Stimulated activated CD4-positive, alpha-beta T cell treated with anti-CD3 and anti-CD28 coated beads, Interleukin-15, amount 100 ng/mL, for 24 hours (primary cell): ENCODE data around the gene ADAD2.
"Not testable (repeated sequence)": the region's sequence is repeated elsewhere in the genome, so short reads cannot be mapped to it uniquely, and the experiment has no call there.

Source experiments
- DNase-seq: peaks from one replicate; pipeline ENCODE4 v3.0.0-alpha.2; 2020

Gene ADAD2

GRCh38 chr16:84196727-84197394 is 5.9 kb downstream of the ADAD2 start:
- no peak for DNase-seq

- no peak for DNase-seq
Observed at GRCh38 chr16:84197466-84198128, 6.6 kb downstream of the ADAD2 start.

DNA sequence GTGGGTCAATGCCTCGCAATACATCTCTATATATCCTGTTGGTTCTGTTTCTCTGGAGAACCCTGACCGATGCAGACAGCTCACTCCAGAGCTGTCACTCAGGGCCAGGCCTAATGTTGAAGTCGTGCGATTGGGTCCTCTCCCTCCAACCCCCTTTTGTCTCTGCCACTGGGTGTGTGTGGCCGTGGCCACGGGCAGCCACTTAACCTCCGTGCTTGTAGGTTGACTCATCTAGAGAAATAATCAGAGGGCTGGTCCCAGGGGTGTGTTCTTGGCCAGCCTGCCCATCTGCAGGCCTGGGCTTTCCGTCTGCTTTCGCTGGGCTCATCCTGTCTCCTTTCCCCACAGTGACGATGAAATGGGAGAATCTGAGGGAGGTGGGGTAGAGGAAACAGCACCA is 7.4 kb downstream of the ADAD2 start:
- no peak for DNase-seq

GRCh38 chr16:84199097-84199496 is 8.1 kb downstream of the ADAD2 start:
- DNase-seq = no peak

- DNase-seq = no peak
Observed at GRCh38 chr16:84199861-84200260, 8.9 kb downstream of the ADAD2 start.

DNA sequence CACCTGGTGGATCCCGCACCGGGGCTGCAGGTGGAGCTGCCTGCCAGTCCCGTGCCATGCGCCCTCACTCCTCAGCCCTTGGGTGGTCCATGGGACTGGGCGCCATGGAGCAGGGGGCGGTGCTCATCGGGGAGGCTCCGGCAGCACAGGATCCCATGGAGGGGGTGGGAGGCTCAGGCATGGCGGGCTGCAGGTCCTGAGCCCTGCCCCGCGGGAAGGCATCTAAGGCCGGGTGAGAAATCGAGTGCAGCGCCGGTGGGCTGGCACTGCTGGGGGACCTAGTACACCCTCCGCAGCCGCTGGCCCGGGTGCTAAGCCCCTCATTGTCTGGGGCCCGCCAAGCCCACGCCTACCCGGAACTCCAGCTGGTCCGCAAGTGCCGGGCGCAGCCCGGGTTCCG is 13.6 kb downstream of the ADAD2 start:
- DNase-seq = not testable (repeated sequence)

GRCh38 chr16:84205123-84205522 is 14.2 kb downstream of the ADAD2 start:
- not testable (repeated sequence) for DNase-seq

DNA sequence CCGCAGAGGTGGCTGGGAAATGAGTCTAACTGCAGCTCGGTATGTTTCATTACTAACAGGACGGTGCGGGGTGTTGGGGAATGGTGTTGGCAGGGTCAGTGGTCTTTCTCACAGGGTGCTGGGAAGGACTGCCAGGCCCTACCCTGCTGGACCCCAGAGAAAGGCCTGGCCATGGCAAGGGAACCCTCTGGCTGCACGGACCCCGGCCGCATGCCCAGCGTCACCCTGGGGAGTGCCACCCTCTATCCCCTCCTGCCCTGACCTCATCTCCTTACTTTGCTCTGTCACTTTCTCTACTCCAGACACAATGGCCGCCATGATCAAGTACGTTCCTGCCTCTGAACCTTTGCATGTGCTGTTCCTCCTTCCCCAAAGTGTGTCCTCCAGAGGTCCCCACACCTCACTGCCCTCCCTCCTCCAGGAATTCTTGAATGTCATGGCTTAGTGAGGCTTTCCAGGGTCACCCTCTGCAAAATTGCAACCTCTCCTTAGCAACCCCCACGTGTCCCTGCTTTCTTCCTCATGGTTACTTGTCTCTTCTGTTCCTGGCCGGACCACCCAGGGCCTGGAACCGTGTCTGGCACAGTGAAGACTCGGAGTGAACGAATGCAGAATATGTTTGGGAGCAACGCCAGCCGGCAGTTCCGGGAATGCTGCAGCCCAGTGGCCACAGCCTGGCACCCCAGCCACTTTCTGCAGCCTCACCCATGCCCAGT is 15.2 kb downstream of the ADAD2 start:
- DNase-seq = no peak

- DNase-seq = no peak
Observed at GRCh38 chr16:84207251-84207650, 16.3 kb downstream of the ADAD2 start.

- no peak for DNase-seq
Observed at GRCh38 chr16:84207879-84208278, 16.9 kb downstream of the ADAD2 start.

DNA sequence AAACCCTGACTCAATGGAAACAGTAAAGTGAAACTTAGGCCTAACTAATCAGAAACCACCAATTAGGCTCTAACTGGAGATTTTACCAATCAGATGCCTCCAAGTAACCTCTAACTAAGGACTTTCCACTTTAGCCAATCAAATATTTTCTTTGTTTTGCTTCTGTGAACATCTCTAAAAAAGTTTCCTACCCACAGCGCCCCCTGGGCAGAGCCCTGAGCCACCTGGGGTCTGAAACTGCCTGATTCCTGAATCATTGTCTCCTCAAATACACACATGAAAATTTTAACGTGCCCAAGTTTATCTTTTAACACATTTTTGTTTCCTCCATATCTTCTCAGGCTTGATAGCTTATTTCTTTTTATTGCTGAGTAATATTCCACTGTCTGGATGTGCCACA is 19.0 kb downstream of the ADAD2 start:
- DNase-seq = no peak

DNA sequence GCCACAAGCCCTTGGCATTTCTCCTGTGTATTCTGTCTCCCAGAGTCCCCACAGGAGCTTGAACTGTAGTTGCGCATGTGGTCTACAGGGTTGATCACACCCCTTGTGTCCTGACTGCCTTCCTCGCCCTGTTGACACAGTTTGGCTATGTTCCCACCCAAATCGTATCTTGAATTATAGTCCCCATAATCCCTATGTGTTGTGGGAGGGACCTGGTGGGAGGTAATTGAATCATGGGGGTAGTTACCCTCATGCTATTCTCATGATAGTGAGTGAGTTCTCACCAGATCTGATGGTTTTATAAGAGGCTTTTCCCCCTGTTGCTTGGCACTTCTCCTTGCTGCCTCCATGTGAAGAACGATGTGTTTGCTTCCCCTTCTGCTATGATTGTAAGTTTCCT is 21.2 kb downstream of the ADAD2 start:
- DNase-seq = no peak

- DNase-seq = no peak
Observed at GRCh38 chr16:84212631-84213030, 21.7 kb downstream of the ADAD2 start.

DNA sequence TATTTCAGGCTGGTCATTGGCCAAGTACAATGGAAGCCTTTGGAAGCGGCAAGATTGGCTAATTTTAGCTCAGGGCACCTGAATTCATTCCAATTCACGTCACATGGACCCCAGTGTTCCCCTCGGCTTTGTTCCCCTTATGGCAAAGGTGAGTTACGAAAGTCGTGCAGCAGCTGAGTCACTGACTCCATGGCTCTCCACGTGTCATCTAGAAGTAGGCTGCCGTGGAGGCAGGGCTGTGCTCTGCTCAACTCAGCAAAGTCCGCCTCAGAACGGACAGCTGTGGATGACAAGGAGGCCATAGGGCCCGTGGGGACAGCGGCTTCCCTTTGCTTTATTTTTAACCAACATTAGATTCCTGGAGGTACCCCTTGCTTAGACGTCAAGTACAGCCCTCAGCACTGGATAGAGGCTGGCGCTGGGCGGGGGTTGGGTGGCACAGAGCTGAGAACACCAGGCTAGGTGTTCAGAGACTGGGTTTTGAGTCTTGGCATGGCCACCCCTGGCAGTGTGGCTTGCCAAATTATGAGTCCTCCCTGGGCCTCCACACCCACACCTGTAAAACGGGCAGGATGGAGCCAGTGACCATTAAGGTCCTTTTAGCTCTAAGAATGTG is 23.6 kb downstream of the ADAD2 start:
- no peak for DNase-seq

GRCh38 chr16:84215531-84215930 is 24.6 kb downstream of the ADAD2 start:
- DNase-seq = no peak

- DNase-seq = not testable (repeated sequence)
Observed at GRCh38 chr16:84216144-84216543, 25.2 kb downstream of the ADAD2 start.

GRCh38 chr16:84218176-84218823 is 27.3 kb downstream of the ADAD2 start:
- no peak for DNase-seq

- no peak for DNase-seq
Observed at GRCh38 chr16:84218956-84219355, 28.0 kb downstream of the ADAD2 start.

DNA sequence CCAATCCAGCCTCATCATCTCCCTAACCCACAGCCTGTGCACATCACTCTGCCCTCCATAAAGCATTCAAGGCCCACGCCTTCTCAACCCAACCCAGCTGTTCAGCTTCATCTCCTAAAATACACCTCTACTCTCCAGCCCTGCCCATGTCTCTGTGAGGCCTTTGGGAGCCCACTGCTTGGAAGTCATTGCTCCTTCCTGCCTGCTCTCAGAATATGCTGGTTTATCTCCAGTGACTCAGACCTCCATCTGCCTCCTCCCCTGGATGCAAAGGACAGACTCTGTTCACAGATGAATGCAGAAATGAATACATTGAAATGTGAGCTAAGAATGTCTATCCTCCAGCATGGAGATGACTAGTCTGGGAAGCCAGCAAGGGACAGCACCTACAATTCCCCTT is 29.9 kb downstream of the ADAD2 start:
- no peak for DNase-seq

DNA sequence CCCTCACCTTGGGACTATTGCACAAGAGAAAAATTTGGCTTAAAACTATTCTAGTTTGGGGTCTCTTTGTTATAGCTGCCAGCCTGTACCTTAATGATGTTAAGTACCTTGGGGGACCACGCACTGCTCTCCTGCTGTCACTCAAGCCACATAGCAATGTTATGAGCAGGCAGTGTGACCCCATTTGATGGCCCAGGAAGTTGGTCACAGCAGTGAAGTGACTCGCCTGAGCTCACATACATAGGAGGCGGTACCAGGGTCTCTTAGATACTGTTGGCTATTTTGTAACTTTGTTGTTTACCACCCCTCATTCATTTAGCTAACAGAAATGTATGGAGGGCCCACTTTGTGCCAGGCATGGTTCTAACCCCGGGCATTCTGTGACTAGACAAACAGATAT is 32.5 kb downstream of the ADAD2 start:
- DNase-seq = no peak

- DNase-seq = no peak
Observed at GRCh38 chr16:84224554-84224953, 33.6 kb downstream of the ADAD2 start.

DNA sequence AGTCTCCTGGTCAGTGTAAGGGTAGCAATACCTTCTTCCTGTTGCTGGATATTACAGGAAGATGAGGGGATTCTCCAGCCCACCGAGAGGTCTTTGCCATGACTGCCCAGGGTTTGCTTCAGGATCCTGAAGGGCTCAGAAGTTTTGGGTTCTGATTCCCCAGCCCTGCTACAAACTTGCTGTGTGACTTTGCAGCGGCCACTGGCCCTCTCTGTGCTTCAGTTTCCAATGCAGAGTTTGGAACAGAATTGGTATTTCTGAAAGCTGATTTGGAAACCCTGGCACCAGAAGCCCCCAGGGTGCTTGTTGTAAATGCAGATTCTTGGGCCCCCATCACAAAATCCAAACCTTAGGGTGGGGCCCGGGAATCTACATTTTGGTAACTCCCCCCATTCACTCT is 34.2 kb downstream of the ADAD2 start:
- DNase-seq = no peak

- DNase-seq = no peak
Observed at GRCh38 chr16:84225571-84225970, 34.6 kb downstream of the ADAD2 start.
